NCI-H69 (cell line): ENCODE measurements around the gene AGO3.
A peak's percentile ranks its signal among the peaks of the same experiment; 100 is the strongest.
"Not testable (repeated sequence)": the region's sequence is repeated elsewhere in the genome, so short reads cannot be mapped to it uniquely, and the experiment has no call there.

Source experiments
- DNase-seq: peaks from one replicate; lab custom pipeline; 2025; lab: John Stamatoyannopoulos, UW

The AGO3 gene

GRCh38 chr1:35930593-35931445, at the start of gene AGO3:
AGO3 (plus strand) TSS chr1:35931105; CDS start chr1:35931427, 322 bp downstream.
- DNase-seq = peak; percentile 89

- no peak for DNase-seq
Measured at GRCh38 chr1:35881850-35882273, 49.0 kb upstream of the AGO3 start.

- no peak for DNase-seq
Measured at GRCh38 chr1:35882586-35882944, 48.3 kb upstream of the AGO3 start.

- peak; percentile 91 for DNase-seq
Measured at GRCh38 chr1:35882945-35883634, 47.8 kb upstream of the AGO3 start, which contains the start of gene AGO1. AGO1 (plus strand) TSS chr1:35883209; CDS start chr1:35883422, 213 bp downstream.

GRCh38 chr1:35883635-35884101, 47.2 kb upstream of the AGO3 start:
- peak; percentile 88 for DNase-seq

- DNase-seq = no peak
Measured at GRCh38 chr1:35884934-35885333, 46.0 kb upstream of the AGO3 start.

- peak; percentile 57 for DNase-seq
Measured at GRCh38 chr1:35885961-35886558, 44.8 kb upstream of the AGO3 start.

- peak; percentile 42 for DNase-seq
Measured at GRCh38 chr1:35886577-35887431, 44.1 kb upstream of the AGO3 start.

GRCh38 chr1:35887508-35887907, 43.4 kb upstream of the AGO3 start:
- no peak for DNase-seq

- no peak for DNase-seq
Measured at GRCh38 chr1:35888255-35888654, 42.6 kb upstream of the AGO3 start.

GRCh38 chr1:35888981-35889380, 41.9 kb upstream of the AGO3 start:
- DNase-seq = not testable (repeated sequence)

GRCh38 chr1:35893051-35893879, 37.6 kb upstream of the AGO3 start:
- DNase-seq = no peak

GRCh38 chr1:35894183-35894582, 36.7 kb upstream of the AGO3 start:
- no peak for DNase-seq

- no peak for DNase-seq
Measured at GRCh38 chr1:35894656-35895055, 36.2 kb upstream of the AGO3 start.

- no peak for DNase-seq
Measured at GRCh38 chr1:35899941-35900340, 31.0 kb upstream of the AGO3 start.

- no peak for DNase-seq
Measured at GRCh38 chr1:35901235-35901634, 29.7 kb upstream of the AGO3 start.

- DNase-seq = no peak
Measured at GRCh38 chr1:35902671-35903070, 28.2 kb upstream of the AGO3 start.

- DNase-seq = no peak
Measured at GRCh38 chr1:35914717-35915116, 16.2 kb upstream of the AGO3 start.

- DNase-seq = no peak
Measured at GRCh38 chr1:35915693-35916092, 15.2 kb upstream of the AGO3 start.

GRCh38 chr1:35923791-35924221, 7.1 kb upstream of the AGO3 start:
- DNase-seq = no peak

- no peak for DNase-seq
Measured at GRCh38 chr1:35924838-35925237, 6.1 kb upstream of the AGO3 start.
